GM19324 (cell line): ENCODE results near the gene CTNNA3.

Experiments
- ATAC-seq: cut with Tn5 transposase; IDR thresholded peaks from one replicate; pipeline ENCODE4 v1.9.1; 2021; ENCODE audit warnings: mild to moderate bottlenecking, moderate library complexity; ENCODE audit not compliant: unreplicated experiment, low FRiP score

Gene CTNNA3

GRCh38 chr10:66521506-66521905 is 1174.5 kb downstream of the CTNNA3 start:
- no peak for ATAC-seq

- no peak for ATAC-seq
Measured at GRCh38 chr10:66519616-66520015, 1176.4 kb downstream of the CTNNA3 start.

- no peak for ATAC-seq
Measured at GRCh38 chr10:66514666-66515065, 1181.3 kb downstream of the CTNNA3 start.

GRCh38 chr10:66513504-66513903 is 1182.5 kb downstream of the CTNNA3 start:
- ATAC-seq: no peak

GRCh38 chr10:66505003-66505657 is 1190.9 kb downstream of the CTNNA3 start:
- ATAC-seq: no peak

GRCh38 chr10:66501356-66501755 is 1194.6 kb downstream of the CTNNA3 start:
- no peak for ATAC-seq

GRCh38 chr10:66483966-66484365 is 1212.0 kb downstream of the CTNNA3 start:
- ATAC-seq: no peak

GRCh38 chr10:66472156-66472555 is 1223.8 kb downstream of the CTNNA3 start:
- no peak for ATAC-seq

GRCh38 chr10:66467042-66467441 is 1229.0 kb downstream of the CTNNA3 start:
- no peak for ATAC-seq

- ATAC-seq: no peak
Measured at GRCh38 chr10:66466622-66467021, 1229.4 kb downstream of the CTNNA3 start.

GRCh38 chr10:66463611-66464010 is 1232.4 kb downstream of the CTNNA3 start:
- no peak for ATAC-seq

- ATAC-seq: no peak
Measured at GRCh38 chr10:66457629-66458028, 1238.4 kb downstream of the CTNNA3 start.

- ATAC-seq: no peak
Measured at GRCh38 chr10:66455304-66455703, 1240.7 kb downstream of the CTNNA3 start.

GRCh38 chr10:66440568-66440967 is 1255.4 kb downstream of the CTNNA3 start:
- no peak for ATAC-seq

- ATAC-seq: no peak
Measured at GRCh38 chr10:66414943-66415342, 1281.1 kb downstream of the CTNNA3 start.

GRCh38 chr10:66405566-66405965 is 1290.4 kb downstream of the CTNNA3 start:
- no peak for ATAC-seq

- no peak for ATAC-seq
Measured at GRCh38 chr10:66398669-66399068, 1297.3 kb downstream of the CTNNA3 start.

- ATAC-seq: no peak
Measured at GRCh38 chr10:66394342-66395063, 1301.5 kb downstream of the CTNNA3 start.

GRCh38 chr10:66390926-66391325 is 1305.1 kb downstream of the CTNNA3 start:
- ATAC-seq: no peak

- ATAC-seq: no peak
Measured at GRCh38 chr10:66381045-66381444, 1315.0 kb downstream of the CTNNA3 start.

GRCh38 chr10:66378117-66378876 is 1317.7 kb downstream of the CTNNA3 start:
- ATAC-seq: no peak
